Iris pigment epithelial cell (primary cell): ENCODE results near the gene NIPSNAP3A.
A peak's percentile ranks its signal among the peaks of the same experiment; 100 is the strongest.

Experiments
- DNase-seq: peaks from one replicate; pipeline ENCODE4 v3.0.0-alpha.2; 2011; ENCODE audit warnings: low read depth

The NIPSNAP3A gene

DNA sequence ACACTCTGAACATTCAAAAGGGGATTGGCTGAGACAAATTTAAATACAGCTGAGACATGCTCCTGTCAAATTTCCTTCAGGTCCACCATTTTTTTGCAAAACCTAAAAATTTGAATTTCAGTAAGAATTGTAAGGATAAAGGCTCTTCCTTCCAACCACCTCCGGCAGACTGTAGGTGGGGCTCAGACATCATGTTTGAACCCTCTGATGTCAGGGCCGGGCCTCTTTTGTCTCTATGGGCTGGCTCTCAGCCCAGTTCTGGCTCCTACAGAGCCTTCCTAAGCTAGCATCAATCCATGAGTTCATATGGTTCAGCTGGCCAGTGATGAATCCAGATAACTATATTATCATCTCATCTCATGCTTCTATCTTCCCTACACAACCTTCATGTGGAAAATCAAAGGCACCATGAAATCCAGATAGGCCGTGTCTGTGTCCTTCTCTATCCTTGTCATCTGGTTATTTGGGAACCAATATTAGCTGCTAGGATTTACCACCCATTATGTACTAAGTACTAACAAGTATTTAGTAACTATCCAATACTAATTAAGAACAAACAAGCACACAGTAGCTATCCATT, 60.6 kb downstream of the NIPSNAP3A start:
- DNase-seq = peak; percentile 73
